HG03280 (cell line): ENCODE measurements around the gene TUBB4B.
A peak's percentile ranks its signal among the peaks of the same experiment; 100 is the strongest.

Experiments
- ATAC-seq: cut with Tn5 transposase; IDR thresholded peaks from one replicate; pipeline ENCODE4 v1.9.1; 2021; ENCODE audit warnings: mild to moderate bottlenecking, moderate library complexity; ENCODE audit not compliant: unreplicated experiment

TUBB4B gene

GRCh38 chr9:137240841-137241489 is at the start of gene TUBB4B:
Gene TUBB4B, plus strand, starts transcription at chr9:137241287. Its CDS starts 74 bp downstream, at chr9:137241361.
- peak; percentile 78 for ATAC-seq

- no peak for ATAC-seq
These were observed 49.2 kb upstream of the TUBB4B start for GRCh38 chr9:137191691-137192447.

DNA sequence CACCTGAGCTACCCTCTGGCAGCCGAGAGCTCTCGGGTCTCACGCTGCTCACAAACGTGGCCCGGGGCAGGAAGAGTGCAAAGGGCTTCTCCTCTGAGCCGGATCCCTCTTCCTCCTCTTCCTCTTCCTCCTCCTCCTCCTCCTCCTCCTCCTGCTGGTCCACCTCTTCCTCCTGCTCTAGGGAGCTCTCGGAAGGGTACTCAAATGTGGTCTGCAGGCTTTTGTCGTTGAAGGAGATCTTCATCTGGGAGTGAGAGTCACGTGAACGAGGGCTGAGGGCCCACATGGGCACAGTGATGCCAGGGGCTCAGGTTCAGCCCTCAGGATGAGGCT is 48.7 kb upstream of the TUBB4B start:
- no peak for ATAC-seq

- ATAC-seq, result no peak
These were observed 48.2 kb upstream of the TUBB4B start for GRCh38 chr9:137192859-137193258.

GRCh38 chr9:137193771-137194170 is 47.3 kb upstream of the TUBB4B start:
- ATAC-seq, result no peak

DNA sequence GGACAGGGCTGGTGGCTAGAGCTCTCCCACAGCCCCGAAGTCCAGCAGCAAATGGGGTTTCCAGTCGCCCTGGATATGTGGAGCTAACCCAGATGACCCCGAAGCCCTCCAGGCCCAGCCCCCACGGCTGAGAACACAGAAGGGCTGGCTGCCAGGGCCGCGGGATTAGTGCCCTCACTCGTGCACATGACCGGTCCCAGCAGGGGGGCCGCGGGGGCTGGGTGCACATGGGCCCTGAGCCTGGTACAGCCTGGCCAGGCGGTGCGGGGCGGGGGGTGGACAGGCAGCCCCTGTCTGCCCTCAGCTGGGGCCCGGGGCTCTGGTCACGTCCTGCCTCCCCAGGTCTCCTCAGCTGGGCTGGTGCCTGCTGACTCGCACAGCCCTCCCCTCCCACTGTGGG is 46.7 kb upstream of the TUBB4B start:
- no peak for ATAC-seq

GRCh38 chr9:137194909-137195308 is 46.2 kb upstream of the TUBB4B start:
- no peak for ATAC-seq

DNA sequence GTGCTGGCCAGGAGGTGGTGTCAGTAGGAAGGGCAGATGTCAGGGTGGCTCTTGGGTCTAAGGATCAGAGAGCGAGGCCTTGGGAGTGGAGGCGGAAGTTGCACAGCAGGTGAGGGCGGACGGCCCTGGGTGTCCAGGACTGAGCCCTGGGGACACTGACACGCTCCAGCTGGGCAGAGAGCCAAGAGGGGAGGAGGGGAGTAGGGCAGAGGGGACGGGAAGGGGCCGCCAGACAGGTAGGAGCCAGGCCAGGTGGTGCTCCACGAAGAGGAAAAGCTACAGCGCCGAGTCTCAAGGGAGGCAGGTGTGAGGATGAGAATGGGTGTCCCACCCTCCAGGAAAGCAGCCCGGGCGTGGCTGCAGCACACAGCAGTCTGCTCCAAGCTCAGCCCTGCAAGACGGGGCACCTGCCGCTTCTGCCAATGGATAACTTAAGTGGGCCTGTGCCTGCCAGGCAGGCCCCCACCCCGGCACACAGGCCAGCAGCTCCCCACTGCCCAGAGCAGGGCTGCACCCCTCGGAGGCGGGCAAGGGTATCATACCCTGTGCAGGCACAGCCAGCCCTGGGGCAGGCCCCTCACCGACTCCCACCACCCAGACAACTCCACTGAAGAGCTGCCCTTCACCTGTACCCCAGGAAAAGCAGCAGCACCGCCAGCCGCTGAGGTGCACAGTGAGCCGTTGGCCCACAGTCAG is 45.4 kb upstream of the TUBB4B start:
- ATAC-seq, result no peak

DNA sequence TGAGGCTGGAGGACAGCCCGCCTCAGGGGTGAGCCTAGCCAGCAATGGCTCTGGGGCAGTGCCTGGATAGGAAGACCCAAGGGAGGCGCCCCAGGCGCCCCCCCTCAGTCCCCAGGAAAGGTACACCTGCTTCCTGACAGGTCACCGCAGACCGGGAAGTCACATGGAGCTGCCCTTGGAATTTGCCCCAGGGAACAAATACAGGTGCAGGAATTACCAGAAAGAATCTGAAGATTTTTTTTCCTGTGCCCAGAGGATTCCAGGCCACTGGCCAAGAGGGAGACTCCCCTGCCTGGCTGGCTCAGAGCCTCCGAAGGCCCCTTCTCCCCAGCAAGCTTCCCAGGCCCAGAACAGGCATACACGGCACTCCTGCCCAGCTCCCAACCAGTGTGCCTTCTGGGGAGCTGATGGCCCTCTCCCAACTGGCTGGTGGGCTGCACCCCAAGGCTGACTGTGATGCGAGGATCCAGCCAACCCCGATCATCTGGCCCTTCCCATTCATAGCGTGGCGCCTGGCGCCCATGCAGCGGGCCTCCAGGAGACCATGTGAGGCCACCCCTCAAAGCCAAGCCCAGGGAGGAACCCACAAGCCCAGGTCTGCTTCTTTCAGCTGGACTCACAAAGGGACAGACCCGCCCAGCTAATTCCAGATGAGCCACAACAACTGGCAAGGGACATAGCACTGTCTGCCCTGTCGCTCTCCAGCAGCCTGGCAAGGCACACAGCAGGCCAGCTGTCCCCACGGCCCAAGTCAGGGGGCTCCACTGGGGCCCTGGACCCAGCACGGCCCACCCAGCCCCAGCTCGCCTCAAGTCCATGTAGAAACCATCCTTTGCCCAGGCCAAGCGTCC is 42.8 kb upstream of the TUBB4B start:
- ATAC-seq, result no peak

GRCh38 chr9:137198902-137199283 is 42.2 kb upstream of the TUBB4B start:
- no peak for ATAC-seq

DNA sequence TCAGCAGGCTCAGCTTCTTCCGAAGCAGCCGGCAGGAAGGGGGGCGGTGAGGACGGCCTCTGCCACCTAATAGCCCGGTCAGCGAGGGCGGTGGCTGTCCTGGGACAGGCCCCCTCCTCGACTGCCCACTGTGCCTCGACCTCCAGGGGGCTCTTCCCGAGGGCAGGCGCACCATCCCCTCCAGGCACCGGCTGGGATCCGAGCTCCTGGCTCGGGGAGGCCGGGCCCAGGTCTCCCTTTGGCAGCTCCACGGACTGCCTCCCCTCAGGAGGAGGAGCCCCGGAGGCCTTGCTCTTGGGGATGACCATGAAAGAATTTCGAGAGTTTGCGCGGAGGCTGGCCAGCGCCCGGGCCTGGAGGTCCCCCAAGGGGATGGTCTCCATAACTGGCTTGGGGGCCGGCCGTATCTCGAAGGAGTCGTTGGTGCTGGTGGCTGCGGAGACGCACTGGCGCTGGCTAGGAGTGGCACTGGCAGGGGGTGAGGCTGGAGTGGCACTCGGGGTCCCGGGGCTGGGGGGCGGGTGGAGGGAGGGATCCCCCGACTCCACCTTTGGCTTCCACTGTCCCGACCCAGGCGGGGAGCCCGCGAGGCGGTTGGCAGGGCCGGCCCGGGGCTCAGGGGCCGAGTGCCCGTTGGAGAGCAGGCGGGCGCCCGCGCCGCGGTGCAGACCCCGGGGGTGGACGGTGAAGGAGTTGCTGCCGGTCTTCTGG is 41.5 kb upstream of the TUBB4B start:
- no peak for ATAC-seq

DNA sequence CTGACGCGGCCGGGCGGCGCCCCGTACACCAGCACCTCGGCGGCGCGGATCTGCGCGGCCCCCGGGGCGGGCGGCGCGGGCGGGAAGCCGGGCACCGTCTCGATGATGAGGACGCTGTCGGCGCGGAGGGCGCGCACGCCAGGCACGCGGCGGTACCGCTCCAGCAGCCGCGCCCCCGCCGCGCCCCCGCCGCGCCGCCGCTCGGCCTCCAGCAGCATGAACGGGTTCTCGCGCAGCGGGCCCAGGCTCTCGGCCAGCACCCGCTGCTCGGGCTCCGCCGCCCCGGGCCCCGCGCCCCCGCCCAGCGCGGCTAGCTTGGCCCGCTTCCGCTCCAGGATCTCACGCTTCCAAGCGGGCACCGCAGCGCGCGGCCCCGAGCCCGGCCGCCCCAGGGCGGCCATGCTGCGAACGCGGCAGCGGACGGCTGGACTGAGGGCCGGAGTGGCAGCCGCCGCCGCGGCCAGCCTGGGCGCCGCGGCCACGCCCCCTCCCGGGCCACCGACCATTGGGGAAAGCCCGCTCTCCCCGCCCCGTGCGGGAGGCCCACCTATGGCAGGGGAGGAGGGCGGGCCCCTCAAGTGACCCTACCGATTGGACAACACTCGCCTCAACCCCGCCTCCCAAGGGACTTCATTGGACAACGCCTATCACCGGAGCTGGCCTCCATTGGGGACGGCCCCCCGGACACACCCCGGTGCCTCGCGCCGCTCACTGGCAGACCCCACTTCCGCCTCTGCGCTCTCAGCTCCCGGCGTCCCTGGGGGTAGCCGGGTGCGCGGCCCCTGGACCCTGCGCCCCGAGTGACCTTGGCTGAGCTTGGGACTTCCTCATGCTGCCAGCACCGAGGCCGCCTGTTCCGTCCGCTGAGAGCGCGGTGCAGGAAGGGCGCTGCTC is 40.5 kb upstream of the TUBB4B start, which contains the start of gene TPRN:
Gene TPRN, minus strand, starts transcription at position 431 of the 894 bp plus-strand sequence. Its CDS starts 30 bp downstream, at position 401.
- peak; percentile 88 for ATAC-seq

- no peak for ATAC-seq
These were observed 39.8 kb upstream of the TUBB4B start for GRCh38 chr9:137201205-137201868.

DNA sequence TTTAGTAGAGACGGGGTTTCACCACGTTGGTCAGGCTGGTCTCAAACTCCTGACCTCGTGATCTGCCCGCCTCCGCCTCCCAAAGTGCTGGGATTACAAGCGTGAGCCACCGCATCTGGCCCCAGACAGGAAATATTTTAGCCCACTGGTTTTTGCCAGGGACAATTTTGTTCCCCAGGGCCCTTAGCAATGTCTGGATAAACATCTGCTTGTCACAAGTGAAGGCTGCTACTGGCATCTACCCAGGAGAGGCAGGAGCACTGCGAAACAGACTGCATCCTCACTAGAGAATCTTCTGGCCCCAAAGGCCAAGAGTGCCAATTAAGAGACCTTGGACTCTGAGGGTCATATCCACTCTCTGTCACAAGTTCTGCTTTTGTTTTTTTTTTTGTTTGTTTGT is 38.1 kb upstream of the TUBB4B start:
- no peak for ATAC-seq

DNA sequence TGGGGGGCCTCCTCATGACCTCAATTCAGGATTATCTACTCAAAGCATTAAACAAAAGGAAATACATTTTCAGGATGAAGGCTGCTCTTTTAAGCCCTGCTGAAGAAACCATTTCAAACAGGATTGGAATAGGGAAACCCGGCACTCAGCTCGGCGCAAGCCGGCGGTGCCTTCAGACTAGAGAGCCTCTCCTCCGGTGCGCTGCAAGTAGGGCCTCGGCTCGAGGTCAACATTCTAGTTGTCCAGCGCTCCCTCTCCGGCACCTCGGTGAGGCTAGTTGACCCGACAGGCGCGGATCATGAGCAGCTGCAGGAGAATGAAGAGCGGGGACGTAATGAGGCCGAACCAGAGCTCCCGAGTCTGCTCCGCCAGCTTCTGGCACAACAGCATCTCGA is 36.4 kb upstream of the TUBB4B start:
- no peak for ATAC-seq

DNA sequence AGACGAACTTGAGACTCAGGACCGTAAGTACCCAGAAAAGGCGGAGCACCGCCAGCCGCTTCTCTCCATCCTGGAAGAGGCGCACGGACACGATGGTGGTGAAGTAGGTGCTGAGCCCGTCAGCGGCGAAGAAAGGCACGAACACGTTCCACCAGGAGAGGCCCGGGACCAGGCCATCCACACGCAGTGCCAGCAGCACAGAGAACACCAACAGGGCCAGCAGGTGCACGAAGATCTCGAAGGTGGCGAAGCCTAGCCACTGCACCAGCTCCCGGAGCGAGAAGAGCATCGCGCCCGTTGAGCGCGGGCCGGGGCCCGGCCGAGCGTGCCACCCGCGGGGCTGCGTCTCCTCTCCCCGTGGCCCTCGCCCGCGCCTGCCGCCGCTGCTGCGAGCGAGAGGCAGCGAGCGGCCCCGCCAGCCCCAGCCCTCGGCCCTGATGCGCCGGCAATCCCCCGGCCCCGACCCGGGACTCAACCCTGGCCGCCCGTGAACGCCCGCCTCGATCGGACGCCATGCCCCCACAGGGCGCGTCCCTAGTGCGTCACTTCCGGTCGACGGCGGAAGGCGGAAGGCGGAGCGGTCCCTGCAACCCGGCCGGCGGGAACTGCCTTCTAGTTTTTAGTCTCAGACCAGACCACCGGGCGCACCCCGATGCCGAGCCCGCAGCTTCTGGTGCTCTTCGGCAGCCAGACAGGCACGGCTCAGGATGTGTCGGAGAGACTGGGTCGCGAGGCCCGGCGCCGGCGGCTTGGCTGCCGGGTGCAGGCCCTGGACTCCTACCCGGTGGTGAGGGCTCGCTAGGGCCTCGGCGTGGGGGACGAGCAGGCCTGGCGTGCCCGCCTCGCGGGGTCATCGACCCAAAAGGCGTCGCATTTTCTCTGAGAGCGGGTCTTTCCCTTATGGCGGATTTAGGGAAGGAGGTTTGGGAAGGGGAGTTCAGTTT is 35.7 kb upstream of the TUBB4B start, which contains the start of the genes NDOR1 and TMEM203:
Gene NDOR1, plus strand, starts transcription at position 575 of the 944 bp plus-strand sequence. Its CDS starts 78 bp downstream, at position 653.
Gene TMEM203, minus strand, starts transcription at position 523 of the 944 bp plus-strand sequence. Its CDS starts 234 bp downstream, at position 289.
- peak; percentile 47 for ATAC-seq

GRCh38 chr9:137206602-137207001 is 34.5 kb upstream of the TUBB4B start:
- no peak for ATAC-seq
